ENCODE measurements around the gene GAGE13. TPM values are rescaled to one million over a fixed set of nuclear protein-coding genes. Genes with fewer than 3 reads are reported as not detected.
"Not testable (repeated sequence)": the region's sequence is repeated elsewhere in the genome, so short reads cannot be mapped to it uniquely, and the experiment has no call there.

Gene GAGE13
- total and polyA plus RNA-seq, 4 donors, result not detected

DNA sequence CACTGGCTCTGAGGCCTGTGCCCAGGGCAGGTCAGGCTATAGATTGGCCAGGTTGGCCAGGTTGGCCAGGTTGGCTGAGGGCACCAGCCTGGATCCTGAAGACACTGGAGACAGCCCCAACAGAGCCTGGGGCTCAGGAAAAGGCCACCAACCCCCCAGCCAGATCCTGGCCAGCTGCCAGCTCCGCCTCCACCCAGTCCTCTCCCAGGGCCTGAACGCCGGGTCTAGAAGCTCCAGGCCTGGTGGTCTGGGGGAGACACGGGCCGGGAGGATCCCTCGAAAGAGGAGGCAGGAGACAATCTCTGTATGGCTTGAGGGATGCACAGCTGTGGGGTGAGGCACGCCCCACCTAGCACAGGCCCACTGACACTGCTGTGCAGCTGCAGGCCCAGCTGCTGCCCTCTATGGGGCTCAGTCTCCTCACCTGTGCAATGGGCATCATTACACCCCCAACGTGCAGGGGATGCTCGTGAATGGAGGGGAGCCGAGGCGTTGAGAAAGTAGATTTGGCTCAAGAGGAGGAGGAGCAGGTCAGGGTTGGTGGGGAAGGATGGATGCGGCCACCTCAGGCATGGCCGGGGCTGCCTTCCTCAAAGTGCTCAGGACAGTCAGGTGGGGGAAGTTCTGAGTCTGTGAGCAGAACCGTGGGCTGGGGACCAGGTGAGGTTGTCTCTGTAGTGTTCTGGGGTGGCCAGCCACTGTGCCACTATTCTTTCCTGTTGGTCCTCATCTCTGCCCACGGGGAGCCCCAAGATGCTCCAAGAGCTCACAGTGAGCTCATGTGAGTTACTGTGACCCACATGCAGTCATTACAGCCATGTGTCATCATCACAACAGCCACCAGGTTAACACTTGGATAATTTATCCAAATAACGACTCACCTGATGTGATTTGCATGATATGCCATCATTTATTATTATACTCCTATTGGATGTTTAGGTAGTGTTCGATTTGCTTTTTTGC lies 38.7 kb upstream of the GAGE13 start:
- 77 to 78% methylated on average over 17 of the region's 17 CpGs for WGBS, 2 donors
- no peak overlapping the region for H3K4me3 ChIP-seq (ENCODE audit: low read length in 2 of 2)
- no peak for ATAC-seq (ENCODE audit: low FRiP score)
- H3K9me3 ChIP-seq (ENCODE audit: control insufficient read depth, low read length), result no peaks in the 10 kb centered on the region
- no peaks in the 10 kb centered on the region for H3K36me3 ChIP-seq (ENCODE audit: control insufficient read depth in 1 of 2, insufficient read depth in 2 of 2, low read length in 1 of 2)
- H3K4me1 ChIP-seq (ENCODE audit: control insufficient read depth in 1 of 2, insufficient read depth in 2 of 2, low read length in 2 of 2), result no peaks in the 10 kb centered on the region
- no peaks in the 10 kb centered on the region for H3K27me3 ChIP-seq (ENCODE audit: control insufficient read depth in 1 of 2, insufficient read depth in 2 of 2, low read length in 1 of 2)
- H3K27ac ChIP-seq (ENCODE audit: low read depth in 1 of 2, low read length in 2 of 2), result no peak overlapping the region
- no peak for DNase-seq
- intact Hi-C loops (cut with DNase I), result loop anchor here in 1 of 2 donors (5.0 kb wide), 1 partner anchor 585 kb away; the partner anchor contains the start of gene USP27X

DNA sequence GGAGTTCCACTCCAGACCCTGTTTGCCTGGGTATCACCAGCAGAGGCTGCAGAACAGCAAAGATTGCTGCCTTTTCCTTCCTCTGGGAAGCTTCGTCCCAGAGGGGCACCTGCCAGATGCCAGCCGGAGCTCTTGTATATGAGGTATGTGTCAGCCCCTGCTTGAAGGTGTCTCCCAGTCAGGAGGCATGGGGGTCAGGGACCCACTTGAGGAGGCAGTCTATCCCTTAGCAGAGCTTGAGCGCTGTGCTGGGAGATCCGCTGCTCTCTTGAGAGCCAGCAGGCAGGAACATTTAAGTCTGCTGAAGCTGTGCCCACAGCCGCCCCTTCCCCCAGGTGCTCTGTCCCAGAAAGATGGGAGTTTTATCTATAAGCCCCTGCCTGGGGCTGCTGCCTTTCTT lies 32.1 kb upstream of the GAGE13 start:
- H3K27ac ChIP-seq (ENCODE audit: low read depth in 1 of 2, low read length in 2 of 2); H3K36me3 ChIP-seq (ENCODE audit: control insufficient read depth in 1 of 2, insufficient read depth in 2 of 2, low read length in 1 of 2); H3K9me3 ChIP-seq (ENCODE audit: control insufficient read depth, low read length); DNase-seq; H3K27me3 ChIP-seq (ENCODE audit: control insufficient read depth in 1 of 2, insufficient read depth in 2 of 2, low read length in 1 of 2); ATAC-seq (ENCODE audit: low FRiP score); H3K4me1 ChIP-seq (ENCODE audit: control insufficient read depth in 1 of 2, insufficient read depth in 2 of 2, low read length in 2 of 2); H3K4me3 ChIP-seq (ENCODE audit: low read length in 2 of 2); intact Hi-C loops (cut with DNase I): not testable (repeated sequence)
- 81 to 97% methylated on average over 5 of the region's 5 CpGs for WGBS, 2 donors

DNA sequence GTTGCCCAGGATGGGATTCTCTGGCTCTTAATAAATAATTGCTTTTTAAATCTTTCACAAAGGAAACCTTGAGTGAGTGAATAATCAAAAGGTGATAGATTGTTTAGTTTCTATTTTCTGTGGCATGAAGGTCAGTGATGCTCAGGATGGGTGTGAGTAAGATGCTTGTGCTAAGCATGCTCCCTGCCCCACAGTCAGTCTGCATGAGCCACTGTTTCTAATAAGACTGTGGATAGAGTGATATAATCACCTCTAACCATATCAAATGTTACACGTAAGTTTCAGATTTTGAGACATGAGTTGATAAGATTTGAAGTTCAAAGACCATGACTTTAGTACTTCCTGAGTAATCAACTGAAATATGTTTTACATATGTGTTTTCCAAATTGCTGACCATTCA lies 30.7 kb upstream of the GAGE13 start:
- ATAC-seq (ENCODE audit: low FRiP score) (no peak), DNase-seq (no peak)
- Histone ChIP-seq H3K36me3 (ENCODE audit: control insufficient read depth in 1 of 2, insufficient read depth in 2 of 2, low read length in 1 of 2) (no peaks in the 10 kb centered on the region), H3K27ac (ENCODE audit: low read depth in 1 of 2, low read length in 2 of 2) (no peak overlapping the region), H3K4me1 (ENCODE audit: control insufficient read depth in 1 of 2, insufficient read depth in 2 of 2, low read length in 2 of 2) (no peaks in the 10 kb centered on the region), H3K9me3 (ENCODE audit: control insufficient read depth, low read length) (no peaks in the 10 kb centered on the region), H3K27me3 (ENCODE audit: control insufficient read depth in 1 of 2, insufficient read depth in 2 of 2, low read length in 1 of 2) (no peaks in the 10 kb centered on the region), H3K4me3 (ENCODE audit: low read length in 2 of 2) (no peak overlapping the region)
- WGBS, 2 donors, result 68 to 75% methylated on average over 1 of the region's 1 CpG
- intact Hi-C loops (cut with DNase I), result no loop called here

GRCh38 chrX:49303346-49303745 lies 28.0 kb upstream of the GAGE13 start, which contains the start of gene GAGE10:
TSS of gene GAGE10 (plus strand) at chrX:49303646. CDS start at chrX:49304860, 1,214 bp downstream.
- Histone ChIP-seq H3K4me3 (ENCODE audit: low read length in 2 of 2) (no peak within 1 kb of the TSS), H3K9me3 (ENCODE audit: control insufficient read depth, low read length) (no peaks in the 10 kb centered on the region), H3K36me3 (ENCODE audit: control insufficient read depth in 1 of 2, insufficient read depth in 2 of 2, low read length in 1 of 2) (no peaks in the 10 kb centered on the region), H3K27me3 (ENCODE audit: control insufficient read depth in 1 of 2, insufficient read depth in 2 of 2, low read length in 1 of 2) (no peaks in the 10 kb centered on the region), H3K4me1 (ENCODE audit: control insufficient read depth in 1 of 2, insufficient read depth in 2 of 2, low read length in 2 of 2) (no peaks in the 10 kb centered on the region), H3K27ac (ENCODE audit: low read depth in 1 of 2, low read length in 2 of 2) (no peak within 1 kb of the TSS)
- 79 to 82% methylated on average over 14 to 15 of the region's 15 CpGs for WGBS, 2 donors
- DNase-seq, result no peak
- intact Hi-C loops (cut with DNase I), result no loop called here
- ATAC-seq (ENCODE audit: low FRiP score), result no peak

GRCh38 chrX:49307775-49308174 lies 23.6 kb upstream of the GAGE13 start:
- intact Hi-C loops (cut with DNase I); ATAC-seq (ENCODE audit: low FRiP score): not testable (repeated sequence)
- WGBS, 2 donors, result 53 to 68% methylated on average over 2 of the region's 2 CpGs

DNA sequence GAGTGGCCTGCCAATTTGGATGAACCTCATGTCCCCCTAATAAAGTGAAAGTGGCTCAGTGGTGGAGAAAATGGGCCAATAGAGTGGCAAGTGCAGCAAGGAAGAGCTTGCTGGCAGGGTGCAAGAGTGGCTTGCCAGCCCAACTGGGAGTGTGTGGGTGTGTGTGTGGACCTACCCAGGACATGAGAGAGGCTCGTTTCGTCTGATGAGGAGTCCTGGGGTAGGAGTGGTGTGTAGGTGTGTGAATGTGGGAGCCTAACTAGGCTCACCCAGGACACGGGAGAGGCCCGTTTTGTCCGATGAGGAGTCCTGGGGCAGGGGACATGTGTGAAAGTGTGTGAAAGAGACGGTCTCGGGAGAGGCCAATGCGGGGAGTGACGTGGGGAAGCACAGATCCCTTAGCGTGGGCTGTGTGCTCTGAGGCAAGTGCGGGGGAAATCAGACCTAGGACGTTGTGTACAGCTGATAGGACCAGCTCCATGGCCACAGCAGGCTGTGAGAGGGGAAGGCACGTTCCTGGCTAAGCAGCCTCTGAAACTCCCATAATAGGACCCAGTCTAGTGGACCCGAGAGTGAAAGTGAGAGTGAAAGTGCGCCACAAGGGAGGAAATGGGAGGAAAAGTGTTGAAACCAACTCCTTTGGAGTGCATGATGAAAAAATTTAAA lies 22.6 kb upstream of the GAGE13 start:
- H3K36me3 ChIP-seq (ENCODE audit: control insufficient read depth in 1 of 2, insufficient read depth in 2 of 2, low read length in 1 of 2), result no peaks in the 10 kb centered on the region
- H3K4me3 ChIP-seq (ENCODE audit: low read length in 2 of 2), result no peak overlapping the region
- H3K9me3 ChIP-seq (ENCODE audit: control insufficient read depth, low read length), result no peaks in the 10 kb centered on the region
- DNase-seq, result no peak
- peak; percentile 50 for ATAC-seq (ENCODE audit: low FRiP score)
- WGBS, 2 donors, result 35 to 59% methylated on average over 15 of the region's 15 CpGs
- no peaks in the 10 kb centered on the region for H3K4me1 ChIP-seq (ENCODE audit: control insufficient read depth in 1 of 2, insufficient read depth in 2 of 2, low read length in 2 of 2)
- intact Hi-C loops (cut with DNase I), result no loop called here
- H3K27me3 ChIP-seq (ENCODE audit: control insufficient read depth in 1 of 2, insufficient read depth in 2 of 2, low read length in 1 of 2), result no peaks in the 10 kb centered on the region
- H3K27ac ChIP-seq (ENCODE audit: low read depth in 1 of 2, low read length in 2 of 2), result no peak overlapping the region

More at GRCh38 chrX:49307775-49308174, 23.6 kb upstream of the GAGE13 start:
- H3K4me1 ChIP-seq (ENCODE audit: control insufficient read depth in 1 of 2, insufficient read depth in 2 of 2, low read length in 2 of 2); H3K36me3 ChIP-seq (ENCODE audit: control insufficient read depth in 1 of 2, insufficient read depth in 2 of 2, low read length in 1 of 2); H3K27me3 ChIP-seq (ENCODE audit: control insufficient read depth in 1 of 2, insufficient read depth in 2 of 2, low read length in 1 of 2); H3K27ac ChIP-seq (ENCODE audit: low read depth in 1 of 2, low read length in 2 of 2); H3K9me3 ChIP-seq (ENCODE audit: control insufficient read depth, low read length); DNase-seq; H3K4me3 ChIP-seq (ENCODE audit: low read length in 2 of 2): not testable (repeated sequence)

DNA sequence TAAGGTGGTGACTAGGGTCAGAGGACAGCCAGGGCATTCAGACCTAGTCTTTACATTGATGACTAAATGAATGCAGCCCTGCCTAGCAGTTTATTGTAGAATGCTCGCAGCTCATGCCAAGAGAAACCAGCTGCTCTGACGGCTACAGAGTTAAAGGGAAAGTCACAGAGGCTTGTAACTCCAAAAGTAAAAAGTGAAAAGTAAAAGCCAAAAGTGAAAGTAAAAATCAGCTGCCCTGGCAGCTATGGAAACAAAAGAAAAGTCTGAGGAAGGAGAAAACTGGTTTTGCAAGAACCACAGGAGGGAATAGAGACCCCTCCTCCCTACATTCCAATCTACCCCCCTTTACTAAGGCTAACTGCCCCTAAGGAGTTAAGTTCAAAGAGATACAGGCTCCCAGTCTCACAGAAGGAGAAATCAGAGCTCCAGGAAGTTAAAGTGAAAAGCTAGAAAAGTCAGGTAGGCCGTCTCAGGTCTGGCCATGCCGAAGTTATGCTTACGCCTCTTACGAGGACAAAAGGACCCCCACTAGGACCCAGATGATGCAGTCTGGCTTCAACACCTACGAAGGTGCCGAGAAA lies 21.9 kb upstream of the GAGE13 start:
- intact Hi-C loops (cut with DNase I), result no loop called here
- H3K27me3 ChIP-seq (ENCODE audit: control insufficient read depth in 1 of 2, insufficient read depth in 2 of 2, low read length in 1 of 2), result no peaks in the 10 kb centered on the region
- no peaks in the 10 kb centered on the region for H3K9me3 ChIP-seq (ENCODE audit: control insufficient read depth, low read length)
- no peaks in the 10 kb centered on the region for H3K4me1 ChIP-seq (ENCODE audit: control insufficient read depth in 1 of 2, insufficient read depth in 2 of 2, low read length in 2 of 2)
- H3K4me3 ChIP-seq (ENCODE audit: low read length in 2 of 2), result peak overlapping the region; percentile 24 to 48
- no peak for DNase-seq
- peak overlapping the region in 1 of 2 donors; percentile 6 for H3K27ac ChIP-seq (ENCODE audit: low read depth in 1 of 2, low read length in 2 of 2)
- ATAC-seq (ENCODE audit: low FRiP score), result no peak
- WGBS, 2 donors, result 0 to 28% methylated on average over 8 of the region's 8 CpGs
- no peaks in the 10 kb centered on the region for H3K36me3 ChIP-seq (ENCODE audit: control insufficient read depth in 1 of 2, insufficient read depth in 2 of 2, low read length in 1 of 2)

DNA sequence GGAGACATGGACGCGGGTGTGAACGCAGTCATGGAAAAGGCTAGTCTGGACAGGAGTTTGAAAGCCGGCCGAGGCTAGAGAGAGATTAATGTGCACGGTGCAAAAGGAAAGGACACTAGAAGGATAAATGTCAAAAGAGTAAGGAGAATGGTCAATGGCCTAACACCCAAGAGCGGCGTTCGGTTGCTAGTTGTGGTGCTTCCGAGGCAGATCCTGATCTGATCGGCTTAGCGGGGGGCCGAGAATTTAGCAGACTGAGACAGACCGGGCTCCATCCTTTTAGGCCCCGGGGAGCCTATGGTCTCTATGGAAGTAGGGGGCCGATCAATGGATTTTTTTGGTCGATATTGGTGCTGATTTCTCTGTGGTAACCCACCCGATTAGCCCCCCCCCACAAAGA lies 21.0 kb upstream of the GAGE13 start:
- DNase-seq (no peak), ATAC-seq (ENCODE audit: low FRiP score) (no peak)
- 48 to 66% methylated on average over 18 of the region's 18 CpGs for WGBS, 2 donors
- no peaks in the 10 kb centered on the region for H3K9me3 ChIP-seq (ENCODE audit: control insufficient read depth, low read length)
- H3K27me3 ChIP-seq (ENCODE audit: control insufficient read depth in 1 of 2, insufficient read depth in 2 of 2, low read length in 1 of 2), result no peaks in the 10 kb centered on the region
- H3K4me1 ChIP-seq (ENCODE audit: control insufficient read depth in 1 of 2, insufficient read depth in 2 of 2, low read length in 2 of 2), result no peaks in the 10 kb centered on the region
- H3K36me3 ChIP-seq (ENCODE audit: control insufficient read depth in 1 of 2, insufficient read depth in 2 of 2, low read length in 1 of 2), result no peaks in the 10 kb centered on the region
- no peak overlapping the region for H3K4me3 ChIP-seq (ENCODE audit: low read length in 2 of 2)
- intact Hi-C loops (cut with DNase I), result no loop called here
- no peak overlapping the region for H3K27ac ChIP-seq (ENCODE audit: low read depth in 1 of 2, low read length in 2 of 2)

All from aorta (tissue), 5 donors.